K562 (cell line): ENCODE data around the gene PDE8A. TPM values are rescaled to one million over a fixed set of nuclear protein-coding genes. Genes with fewer than 3 reads are reported as not detected.
A peak's percentile ranks its signal among the peaks of the same experiment; 100 is the strongest.

Source experiments
- ARID1B ChIP-seq: fragments of 450-650 bp; IDR thresholded peaks from 2 replicates; pipeline ENCODE4 v1.6.1; 2016; ENCODE audit warnings: antibody characterized with exemption, mild to moderate bottlenecking, inconsistent platforms
- BCOR ChIP-seq: fragments of 450-650 bp; IDR thresholded peaks from 2 replicates; pipeline ENCODE4 v1.6.1; 2016
- E2F4 ChIP-seq: sonication (generic); formaldehyde crosslinking; IDR thresholded peaks from 2 replicates; pipeline ENCODE4 v1.8.0; 2022; ENCODE audit warnings: mild to moderate bottlenecking, low read depth, missing genetic modification reagents
- FOXO4 ChIP-seq: fragments of 450-650 bp; formaldehyde crosslinking; IDR thresholded peaks from 2 replicates; pipeline ENCODE4 v1.4.0; 2020; ENCODE audit warnings: mild to moderate bottlenecking, moderate library complexity
- FOXP4 ChIP-seq: sonication (generic); formaldehyde crosslinking; IDR thresholded peaks from 2 replicates; pipeline ENCODE4 v1.8.0; 2022; ENCODE audit warnings: mild to moderate bottlenecking, missing genetic modification reagents, borderline replicate concordance
- ILK ChIP-seq: fragments of 450-650 bp; IDR thresholded peaks from 2 replicates; pipeline ENCODE4 v1.6.1; 2016; ENCODE audit warnings: missing genetic modification characterization, low read depth, mild to moderate bottlenecking, missing compliant biosample characterization, moderate library complexity, borderline replicate concordance
- MLLT1 ChIP-seq, 2 experiments: fragments of 450-650 bp; IDR thresholded peaks; 2 replicates each; pipeline ENCODE4 v1.6.1; 2016
- NFRKB ChIP-seq: fragments of 450-650 bp; IDR thresholded peaks from 2 replicates; pipeline ENCODE4 v1.6.1; 2016; ENCODE audit warnings: low read depth
- RB1 ChIP-seq: fragments of 450-650 bp; IDR thresholded peaks from 2 replicates; pipeline ENCODE4 v1.6.1; 2017; ENCODE audit warnings: low read depth, mild to moderate bottlenecking
- RBM25 ChIP-seq: fragments of 200-400 bp; formaldehyde crosslinking; IDR thresholded peaks from 2 replicates; pipeline ENCODE4 v1.6.1; 2018; ENCODE audit warnings: low read length, low read depth, moderate library complexity; ENCODE audit not compliant: severe bottlenecking
- SMARCB1 ChIP-seq: IDR thresholded peaks from 2 replicates; pipeline ENCODE4 v1.6.1; 2011; ENCODE audit warnings: improper control_type of control experiment, low read depth; ENCODE audit not compliant: insufficient read length
- TEAD1 ChIP-seq, 2 experiments: fragments of 450-650 bp in 1 of 2; sonication (generic) in 1 of 2; formaldehyde crosslinking; IDR thresholded peaks; 2 replicates each; pipeline versions ENCODE4 v1.4.0 to v1.8.0; 2020 to 2022; ENCODE audit warnings: mild to moderate bottlenecking in 2 of 2, missing genetic modification reagents in 1 of 2
- TSC22D4 ChIP-seq: fragments of 450-650 bp; IDR thresholded peaks from 2 replicates; pipeline ENCODE4 v1.6.1; 2016; ENCODE audit warnings: missing genetic modification characterization, missing biosample characterization, control low read depth
- ZMIZ1 ChIP-seq, 2 experiments: fragments of 150-350 bp in 1 of 2; IDR thresholded peaks; 2 replicates each; pipeline ENCODE4 v1.6.1; 2012 to 2016; ENCODE audit warnings: low read depth in 2 of 2, low read length in 2 of 2, mild to moderate bottlenecking in 1 of 2, moderate library complexity in 1 of 2
- ZNF174 ChIP-seq: fragments of 250-450 bp; sonication (Bioruptor Pico); IDR thresholded peaks from 2 replicates; pipeline ENCODE4 v1.4.0; 2020; ENCODE audit warnings: mild to moderate bottlenecking
- ZNF398 ChIP-seq: fragments of 250-450 bp; sonication (Bioruptor Pico); IDR thresholded peaks from 2 replicates; pipeline ENCODE4 v1.8.0; 2021; ENCODE audit warnings: moderate library complexity, mild to moderate bottlenecking, inconsistent platforms
- ZNF408 ChIP-seq: fragments of 250-450 bp; sonication (Bioruptor Pico); IDR thresholded peaks from 2 replicates; pipeline ENCODE4 v1.4.0; 2020; ENCODE audit warnings: low read depth, mild to moderate bottlenecking, moderate library complexity
- polyA plus RNA-seq, 8 experiments: library from polyadenylated mRNA; depleted of rRNA in 4 of 8; stranded (reverse) in 5 of 8; unstranded in 3 of 8; fragments of >200 nt; fragmentation: Nextera tagmentation in 2 of 8; fragmentation: Illumina TruSeq in 1 of 8; extraction: Ambion mirVana in 2 of 8; extraction: Trizol in 1 of 8; gene quantifications; 2 replicates each; pipeline versions ENCODE4 v1.2.1 to v1.2.3, GENCODE V29; 2011 to 2014; ENCODE audit warnings: inconsistent platforms in 1 of 8, missing spikeins in 1 of 8
- total RNA-seq, 7 experiments: library from RNA; depleted of rRNA in 6 of 7; stranded (reverse); fragments of >200 nt in 6 of 7; fragmentation: Illumina TruSeq in 2 of 7; extraction: Trizol in 2 of 7; gene quantifications; 2 replicates each; pipeline versions ENCODE4 v1.2.1 to v1.2.3, GENCODE V29; 2011 to 2021; ENCODE audit warnings: low replicate concordance in 1 of 7

Gene PDE8A
- total and polyA plus RNA-seq, 9 of the 15 experiments (the other 6 are each of a cell fraction or from before 2014, with no cell fraction given), result 5.9 to 40.3 (median 19.8) TPM

- TF ChIP-seq ZNF398, result no peak
- peak; percentile 86 for TF ChIP-seq ARID1B
- no peak for TF ChIP-seq SMARCB1
- TF ChIP-seq RBM25, result no peak
- no peak for TF ChIP-seq FOXP4
- no peak for TF ChIP-seq TSC22D4
- TF ChIP-seq RB1, result no peak
- 0 out of 4 replicates have a peak, but pooled peaks of 1 of the 2 experiments have one; percentile 5 for TF ChIP-seq MLLT1 (IDR thresholded peaks at IDR 0.05)
- no peak for TF ChIP-seq NFRKB
- no peak for TF ChIP-seq ZNF174
- TF ChIP-seq TEAD1 (CRISPR knock-in tag; IDR thresholded peaks at IDR 0.05), result no peak
- no peak for TF ChIP-seq ILK (tag)
- no peak for TF ChIP-seq FOXO4 (CRISPR knock-in tag)
- TF ChIP-seq BCOR, result peak; percentile 5; the same call in 1 of the 2 replicates
- peak in 1 of 2 experiments; percentile 48; a peak in 1 of 4 replicates for TF ChIP-seq ZMIZ1 (IDR thresholded peaks at IDR 0.05; ENCODE audit: low read depth in 2 of 2, low read length in 2 of 2)
- no peak for TF ChIP-seq ZNF408 (CRISPR knock-in tag)
- no peak for TF ChIP-seq E2F4 (CRISPR knock-in tag)
Measured at GRCh38 chr15:84961114-84961452, 20.6 kb upstream of the PDE8A start (continued).
